Measurements from ENCODE around the gene LRIG1. TPM values are rescaled to one million over a fixed set of nuclear protein-coding genes. Genes with fewer than 3 reads are reported as not detected.
A peak's percentile ranks its signal among the peaks of the same experiment; 100 is the strongest.

Gene LRIG1
- total RNA-seq, 1 donor from 2014 or later = 111 TPM

DNA sequence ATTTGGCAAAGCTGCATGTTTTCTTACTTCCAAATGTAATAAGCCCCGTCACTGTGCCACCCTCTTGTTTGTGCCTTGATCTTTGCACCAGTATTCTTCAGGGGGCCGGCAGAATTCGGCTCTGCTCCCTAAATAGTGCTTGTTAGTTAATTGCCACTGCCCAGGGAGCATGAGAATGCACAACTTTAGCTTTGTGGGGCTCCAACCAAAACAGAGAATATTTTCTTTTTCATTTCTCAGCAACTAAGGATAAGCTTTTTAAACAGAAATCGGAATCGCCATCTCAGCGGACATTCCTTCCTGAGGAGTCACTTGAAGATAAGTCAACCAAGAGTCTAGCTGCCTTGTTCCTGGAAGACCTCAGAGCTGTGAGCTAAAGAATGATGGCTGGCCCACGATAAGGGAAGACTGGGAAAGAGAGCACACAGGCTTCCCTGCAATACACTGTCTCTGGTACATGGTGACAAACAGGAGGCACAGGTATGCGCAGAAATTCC lies 106.0 kb downstream of the LRIG1 start:
- TF ChIP-seq, protein P1, sequence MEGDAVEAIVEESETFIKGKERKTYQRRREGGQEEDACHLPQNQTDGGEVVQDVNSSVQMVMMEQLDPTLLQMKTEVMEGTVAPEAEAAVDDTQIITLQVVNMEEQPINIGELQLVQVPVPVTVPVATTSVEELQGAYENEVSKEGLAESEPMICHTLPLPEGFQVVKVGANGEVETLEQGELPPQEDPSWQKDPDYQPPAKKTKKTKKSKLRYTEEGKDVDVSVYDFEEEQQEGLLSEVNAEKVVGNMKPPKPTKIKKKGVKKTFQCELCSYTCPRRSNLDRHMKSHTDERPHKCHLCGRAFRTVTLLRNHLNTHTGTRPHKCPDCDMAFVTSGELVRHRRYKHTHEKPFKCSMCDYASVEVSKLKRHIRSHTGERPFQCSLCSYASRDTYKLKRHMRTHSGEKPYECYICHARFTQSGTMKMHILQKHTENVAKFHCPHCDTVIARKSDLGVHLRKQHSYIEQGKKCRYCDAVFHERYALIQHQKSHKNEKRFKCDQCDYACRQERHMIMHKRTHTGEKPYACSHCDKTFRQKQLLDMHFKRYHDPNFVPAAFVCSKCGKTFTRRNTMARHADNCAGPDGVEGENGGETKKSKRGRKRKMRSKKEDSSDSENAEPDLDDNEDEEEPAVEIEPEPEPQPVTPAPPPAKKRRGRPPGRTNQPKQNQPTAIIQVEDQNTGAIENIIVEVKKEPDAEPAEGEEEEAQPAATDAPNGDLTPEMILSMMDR (IDR thresholded peaks at IDR 0.05) = no peak
- H3K27ac Mint-ChIP-seq (ENCODE audit: unreplicated experiment) = peak overlapping the region; percentile 99

DNA sequence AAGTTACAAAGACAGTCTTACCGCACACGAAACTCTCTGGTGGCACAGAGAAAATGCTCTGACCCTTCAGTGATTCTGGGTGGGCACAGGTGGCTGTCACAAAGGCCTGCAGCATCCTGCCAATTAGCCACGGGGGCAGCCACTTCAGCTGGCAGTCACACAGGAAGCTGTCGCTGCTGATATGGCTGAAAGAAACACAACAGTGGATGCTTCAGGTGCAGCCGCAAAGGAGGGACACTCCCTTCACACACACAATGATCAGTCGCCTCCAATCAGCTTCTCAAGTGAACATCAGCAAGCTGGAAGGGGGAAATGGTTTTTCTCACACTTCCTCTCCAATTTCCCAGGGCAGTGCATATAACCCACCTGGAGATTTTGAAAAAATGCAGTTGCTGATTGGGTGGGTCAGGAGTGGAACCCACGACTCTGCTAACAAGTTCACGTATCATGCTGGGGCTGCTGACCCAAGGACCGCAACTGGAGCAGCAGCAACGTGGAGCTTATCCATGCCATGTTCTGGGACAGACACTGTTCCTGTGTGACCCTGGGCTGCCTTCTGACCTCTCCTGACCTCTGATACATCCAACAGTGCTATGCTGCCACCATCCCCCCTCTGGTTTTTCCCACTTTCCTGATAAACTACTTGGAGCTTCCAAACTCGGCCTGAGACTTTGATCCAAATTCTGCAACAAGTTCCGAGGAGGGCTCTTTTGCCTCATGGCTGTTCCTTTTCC lies 106.6 kb downstream of the LRIG1 start:
- Mint-ChIP-seq H3K4me3 (ENCODE audit: unreplicated experiment) (peak overlapping the region; percentile 57), H3K27me3 (ENCODE audit: low read depth) (no peaks in the 10 kb centered on the region), H3K36me3 (ENCODE audit: low read depth) (peaks cover 42% of the 10 kb centered on the region), H3K27ac (ENCODE audit: unreplicated experiment) (peak overlapping the region; percentile 99), H3K4me1 (ENCODE audit: low read depth) (peaks cover 71% of the 10 kb centered on the region), H3K9me3 (ENCODE audit: low read depth) (no peaks in the 10 kb centered on the region)
- TF ChIP-seq, protein P1 (IDR thresholded peaks at IDR 0.05) = no peak
- no peak for DNase-seq (ENCODE audit: low spot score)

More for the DNA sequence above, 106.0 kb downstream of the LRIG1 start:
- Mint-ChIP-seq H3K27me3 (ENCODE audit: low read depth) (no peaks in the 10 kb centered on the region), H3K36me3 (ENCODE audit: low read depth) (peaks cover 39% of the 10 kb centered on the region), H3K4me3 (ENCODE audit: unreplicated experiment) (peak overlapping the region; percentile 57), H3K4me1 (ENCODE audit: low read depth) (peaks cover 74% of the 10 kb centered on the region), H3K9me3 (ENCODE audit: low read depth) (no peaks in the 10 kb centered on the region)
- no peak for DNase-seq (ENCODE audit: low spot score)

DNA sequence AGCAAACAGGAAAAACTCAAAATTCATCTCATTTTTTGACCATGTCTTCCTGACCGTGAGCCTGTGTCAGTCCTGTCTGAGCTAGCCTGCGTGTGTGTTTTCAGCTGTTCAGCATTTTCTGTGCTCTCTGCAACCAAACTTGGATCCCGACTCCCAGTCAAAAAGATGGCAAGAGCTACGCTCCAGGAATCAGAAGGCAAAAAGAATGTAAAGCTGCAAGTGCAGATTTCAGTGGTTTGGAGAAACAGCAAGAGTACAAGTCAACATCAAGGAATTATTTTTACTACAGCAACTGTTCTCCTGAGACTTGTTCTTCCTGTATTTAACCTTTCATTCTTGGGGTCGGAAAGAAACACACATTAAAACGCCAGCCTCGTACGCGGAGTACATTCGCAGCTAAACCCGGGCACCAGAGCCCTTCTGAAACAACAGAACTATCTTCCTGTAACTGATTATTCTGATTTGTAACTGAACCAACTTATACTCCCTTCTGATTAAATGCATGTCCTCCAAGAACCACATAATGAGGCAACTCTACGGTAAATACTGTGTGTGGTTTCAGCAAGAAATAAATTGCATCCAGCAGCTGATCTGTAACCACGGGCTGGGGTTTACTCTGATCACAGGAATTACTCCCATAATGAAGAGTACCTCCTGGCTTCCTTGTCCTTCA lies 107.4 kb downstream of the LRIG1 start:
- TF ChIP-seq, protein P1 (IDR thresholded peaks at IDR 0.05) = no peak
- H3K27ac Mint-ChIP-seq (ENCODE audit: unreplicated experiment) = peak overlapping the region; percentile 99
- peaks cover 68% of the 10 kb centered on the region for H3K4me1 Mint-ChIP-seq (ENCODE audit: low read depth)
- no peaks in the 10 kb centered on the region for H3K27me3 Mint-ChIP-seq (ENCODE audit: low read depth)
- DNase-seq (ENCODE audit: low spot score) = no peak
- H3K4me3 Mint-ChIP-seq (ENCODE audit: unreplicated experiment) = peak overlapping the region; percentile 43
- H3K9me3 Mint-ChIP-seq (ENCODE audit: low read depth) = no peaks in the 10 kb centered on the region
- H3K36me3 Mint-ChIP-seq (ENCODE audit: low read depth) = peaks cover 44% of the 10 kb centered on the region

DNA sequence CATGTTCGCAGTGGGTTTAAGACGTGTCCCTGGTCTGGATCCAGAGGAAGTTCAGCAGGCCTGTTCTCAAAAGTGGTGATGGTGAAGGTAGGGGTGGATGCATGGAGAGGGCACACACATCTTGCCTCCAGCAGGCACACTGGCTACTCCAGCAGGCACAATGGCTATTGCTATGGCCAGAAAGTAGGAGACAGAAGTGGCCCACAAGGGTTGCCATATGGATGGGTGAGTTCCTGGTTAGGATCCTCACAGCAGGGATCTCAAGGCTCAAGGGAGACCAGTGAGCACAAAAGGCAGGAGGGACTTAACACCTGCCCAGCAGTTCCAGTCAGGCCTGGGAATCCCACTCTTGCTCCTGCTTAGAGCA lies 107.9 kb downstream of the LRIG1 start:
- Mint-ChIP-seq H3K27ac (ENCODE audit: unreplicated experiment) (peak overlapping the region; percentile 99), H3K4me1 (ENCODE audit: low read depth) (peaks cover 67% of the 10 kb centered on the region), H3K36me3 (ENCODE audit: low read depth) (peaks cover 43% of the 10 kb centered on the region), H3K4me3 (ENCODE audit: unreplicated experiment) (peak overlapping the region; percentile 43), H3K27me3 (ENCODE audit: low read depth) (no peaks in the 10 kb centered on the region), H3K9me3 (ENCODE audit: low read depth) (no peaks in the 10 kb centered on the region)
- TF ChIP-seq, protein P1 (IDR thresholded peaks at IDR 0.05) = no peak
- DNase-seq (ENCODE audit: low spot score) = no peak

DNA sequence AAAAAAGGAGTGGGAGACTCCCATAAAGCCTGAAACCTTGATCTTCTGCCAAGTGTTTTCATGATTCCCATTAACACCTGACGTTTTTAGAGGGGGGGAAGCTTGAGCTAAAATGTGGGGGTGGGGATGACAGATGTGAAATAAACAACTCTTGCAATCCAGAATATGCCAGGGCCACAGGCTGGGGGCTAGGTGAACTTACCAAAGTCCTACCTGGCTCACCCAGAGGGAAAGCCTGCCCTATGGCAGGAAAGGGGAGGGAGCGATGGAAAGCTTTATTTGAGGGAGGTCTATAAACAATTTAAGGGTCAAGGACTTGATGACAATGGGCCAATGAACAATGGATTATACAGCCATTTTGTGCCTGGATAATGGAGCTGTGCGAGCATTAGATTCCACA lies 108.3 kb downstream of the LRIG1 start:
- peaks cover 39% of the 10 kb centered on the region for H3K36me3 Mint-ChIP-seq (ENCODE audit: low read depth)
- H3K27ac Mint-ChIP-seq (ENCODE audit: unreplicated experiment) = peak overlapping the region; percentile 99
- H3K27me3 Mint-ChIP-seq (ENCODE audit: low read depth) = no peaks in the 10 kb centered on the region
- no peaks in the 10 kb centered on the region for H3K9me3 Mint-ChIP-seq (ENCODE audit: low read depth)
- no peak for DNase-seq (ENCODE audit: low spot score)
- H3K4me1 Mint-ChIP-seq (ENCODE audit: low read depth) = peaks cover 63% of the 10 kb centered on the region
- TF ChIP-seq, protein P1 (IDR thresholded peaks at IDR 0.05) = no peak
- H3K4me3 Mint-ChIP-seq (ENCODE audit: unreplicated experiment) = peak overlapping the region; percentile 19
